HepG2 (cell line): ENCODE measurements around the gene HECA. TPM values are rescaled to one million over a fixed set of nuclear protein-coding genes. Genes with fewer than 3 reads are reported as not detected.

Experiments used
- AKAP8 ChIP-seq: sonication (generic); formaldehyde crosslinking; IDR thresholded peaks from 2 replicates; pipeline ENCODE4 v1.5.1; 2020; ENCODE audit warnings: mild to moderate bottlenecking, missing genetic modification reagents
- HDAC6 ChIP-seq: fragments of 200-600 bp; sonication (generic); IDR thresholded peaks from 2 replicates; pipeline ENCODE4 v1.7.0; 2017; ENCODE audit warnings: mild to moderate bottlenecking, antibody characterized with exemption, low read length, low read depth
- HES4 ChIP-seq: sonication (generic); formaldehyde crosslinking; IDR thresholded peaks from 2 replicates; pipeline ENCODE4 v1.9.0; 2021; ENCODE audit warnings: mild to moderate bottlenecking, missing genetic modification reagents, borderline replicate concordance
- HNRNPH1 ChIP-seq: fragments of 200-400 bp; formaldehyde crosslinking; optimal IDR thresholded peaks from 2 replicates; pipeline ENCODE3; 2017; ENCODE audit warnings: mild to moderate bottlenecking, low read depth, low read length
- JUND ChIP-seq: sonication (generic); formaldehyde crosslinking; IDR thresholded peaks from 2 replicates; pipeline ENCODE4 v1.8.0; 2022; ENCODE audit warnings: mild to moderate bottlenecking, missing genetic modification reagents
- KLF15 ChIP-seq: sonication (generic); formaldehyde crosslinking; IDR thresholded peaks from 2 replicates; pipeline ENCODE4 v1.8.1; 2023; ENCODE audit warnings: borderline replicate concordance, mild to moderate bottlenecking, inconsistent platforms, missing genetic modification reagents, mixed read lengths
- KMT2A ChIP-seq: sonication (generic); formaldehyde crosslinking; IDR thresholded peaks from 2 replicates; pipeline ENCODE4 v1.4.0; 2020; ENCODE audit warnings: missing genetic modification reagents
- MED13 ChIP-seq: sonication (generic); formaldehyde crosslinking; IDR thresholded peaks from 2 replicates; pipeline ENCODE4 v1.5.0; 2020; ENCODE audit warnings: missing genetic modification reagents
- NFE2L1 ChIP-seq: sonication (generic); formaldehyde crosslinking; IDR thresholded peaks from 2 replicates; pipeline ENCODE4 v1.4.0; 2020; ENCODE audit warnings: missing genetic modification reagents, mild to moderate bottlenecking, borderline replicate concordance
- NFKBIZ ChIP-seq: IDR thresholded peaks from 2 replicates; pipeline ENCODE4 v1.6.1; 2018; ENCODE audit warnings: missing genetic modification reagents, missing compliant biosample characterization
- RFX3 ChIP-seq: IDR thresholded peaks from 2 replicates; pipeline ENCODE4 v1.6.1; 2016; ENCODE audit warnings: missing biosample characterization, missing genetic modification reagents
- ZC3H13 ChIP-seq: sonication (generic); formaldehyde crosslinking; IDR thresholded peaks from 2 replicates; pipeline ENCODE4 v1.8.1; 2023; ENCODE audit warnings: mild to moderate bottlenecking, missing genetic modification reagents, moderate library complexity
- ZFP90 ChIP-seq: sonication (generic); formaldehyde crosslinking; IDR thresholded peaks from 2 replicates; pipeline ENCODE4 v1.8.0; 2022; ENCODE audit warnings: missing genetic modification reagents, mild to moderate bottlenecking, inconsistent platforms, borderline replicate concordance
- ZNF121 ChIP-seq: sonication (generic); formaldehyde crosslinking; IDR thresholded peaks from 2 replicates; pipeline ENCODE4 v1.5.0; 2020; ENCODE audit warnings: mild to moderate bottlenecking, missing genetic modification reagents
- ZNF251 ChIP-seq: sonication (generic); formaldehyde crosslinking; IDR thresholded peaks from 2 replicates; pipeline ENCODE4 v1.9.0; 2021; ENCODE audit warnings: mild to moderate bottlenecking, missing genetic modification reagents
- ZNF572 ChIP-seq: sonication (generic); formaldehyde crosslinking; IDR thresholded peaks from 2 replicates; pipeline ENCODE4 v1.5.1; 2020; ENCODE audit warnings: mild to moderate bottlenecking, missing genetic modification reagents
- polyA plus RNA-seq, 8 experiments: library from polyadenylated mRNA; depleted of rRNA in 3 of 8; stranded (reverse) in 7 of 8; unstranded in 1 of 8; fragments of >200 nt; fragmentation: Illumina TruSeq in 4 of 8; extraction: Trizol in 4 of 8; gene quantifications; 2 replicates each; pipeline versions ENCODE4 v1.2.1 to v1.2.3, GENCODE V29; 2011 to 2016; ENCODE audit warnings: low read depth in 4 of 8, missing spikeins in 1 of 8, mixed read lengths in 1 of 8; ENCODE audit not compliant: insufficient read depth in 1 of 8
- total RNA-seq, 5 experiments: library from RNA; depleted of rRNA; stranded (reverse); fragments of >200 nt; fragmentation: Illumina TruSeq; extraction: Trizol; gene quantifications; 2 replicates each; pipeline ENCODE4 v1.2.3, GENCODE V29; 2016; ENCODE audit warnings: low read depth in 1 of 5
- TF ChIP-seq, protein P1 (sequence below): sonication (generic); formaldehyde crosslinking; conservative IDR thresholded peaks from 2 replicates; pipeline ENCODE4 v1.8.1; 2023; ENCODE audit warnings: missing genetic modification reagents
- TF ChIP-seq, protein P2 (sequence below): sonication (generic); formaldehyde crosslinking; IDR thresholded peaks from 2 replicates; pipeline ENCODE4 v1.5.1; 2020; ENCODE audit warnings: missing genetic modification reagents, mild to moderate bottlenecking, borderline replicate concordance
- TF ChIP-seq, protein P3 (sequence below): sonication (generic); formaldehyde crosslinking; IDR thresholded peaks from 2 replicates; pipeline ENCODE4 v1.4.0; 2020; ENCODE audit warnings: low read depth, missing genetic modification reagents
- TF ChIP-seq, protein P4 (sequence below): sonication (generic); formaldehyde crosslinking; IDR thresholded peaks from 2 replicates; pipeline ENCODE4 v1.5.0; 2020; ENCODE audit warnings: mild to moderate bottlenecking, missing genetic modification reagents

The HECA gene
- total and polyA plus RNA-seq, 2 of the 13 experiments (the other 11 are each of a cell fraction or from before 2014, with no cell fraction given), result 0.18 to 0.49 TPM

DNA sequence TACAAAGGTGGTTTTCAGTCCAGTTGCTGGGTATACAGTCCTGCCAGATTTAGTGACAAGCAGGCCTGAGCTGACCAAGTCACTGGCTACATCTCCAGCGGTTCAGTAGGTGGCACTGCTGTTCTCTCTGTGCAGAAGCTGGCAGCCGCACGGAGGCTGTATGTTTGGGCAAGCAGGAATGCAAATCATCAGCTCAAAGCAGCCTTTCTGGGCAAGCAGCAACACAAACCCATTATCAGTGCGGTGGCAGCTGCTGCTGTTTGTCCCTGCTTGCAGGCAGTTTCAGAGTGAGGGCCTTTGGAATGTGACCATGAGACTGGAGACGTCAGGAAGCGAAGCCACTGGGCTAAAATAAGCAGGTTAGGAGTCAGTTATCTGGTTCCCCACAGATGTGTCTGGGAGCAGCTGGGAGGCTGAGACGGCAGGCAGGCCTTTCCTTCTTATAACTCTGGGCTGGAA is 84.4 kb downstream of the HECA start (continued):
- TF ChIP-seq, protein P1, sequence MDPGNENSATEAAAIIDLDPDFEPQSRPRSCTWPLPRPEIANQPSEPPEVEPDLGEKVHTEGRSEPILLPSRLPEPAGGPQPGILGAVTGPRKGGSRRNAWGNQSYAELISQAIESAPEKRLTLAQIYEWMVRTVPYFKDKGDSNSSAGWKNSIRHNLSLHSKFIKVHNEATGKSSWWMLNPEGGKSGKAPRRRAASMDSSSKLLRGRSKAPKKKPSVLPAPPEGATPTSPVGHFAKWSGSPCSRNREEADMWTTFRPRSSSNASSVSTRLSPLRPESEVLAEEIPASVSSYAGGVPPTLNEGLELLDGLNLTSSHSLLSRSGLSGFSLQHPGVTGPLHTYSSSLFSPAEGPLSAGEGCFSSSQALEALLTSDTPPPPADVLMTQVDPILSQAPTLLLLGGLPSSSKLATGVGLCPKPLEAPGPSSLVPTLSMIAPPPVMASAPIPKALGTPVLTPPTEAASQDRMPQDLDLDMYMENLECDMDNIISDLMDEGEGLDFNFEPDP (CRISPR knock-in tag), result no peak
- no peak for TF ChIP-seq ZC3H13
- TF ChIP-seq HDAC6, result no peak
- TF ChIP-seq, protein P2, sequence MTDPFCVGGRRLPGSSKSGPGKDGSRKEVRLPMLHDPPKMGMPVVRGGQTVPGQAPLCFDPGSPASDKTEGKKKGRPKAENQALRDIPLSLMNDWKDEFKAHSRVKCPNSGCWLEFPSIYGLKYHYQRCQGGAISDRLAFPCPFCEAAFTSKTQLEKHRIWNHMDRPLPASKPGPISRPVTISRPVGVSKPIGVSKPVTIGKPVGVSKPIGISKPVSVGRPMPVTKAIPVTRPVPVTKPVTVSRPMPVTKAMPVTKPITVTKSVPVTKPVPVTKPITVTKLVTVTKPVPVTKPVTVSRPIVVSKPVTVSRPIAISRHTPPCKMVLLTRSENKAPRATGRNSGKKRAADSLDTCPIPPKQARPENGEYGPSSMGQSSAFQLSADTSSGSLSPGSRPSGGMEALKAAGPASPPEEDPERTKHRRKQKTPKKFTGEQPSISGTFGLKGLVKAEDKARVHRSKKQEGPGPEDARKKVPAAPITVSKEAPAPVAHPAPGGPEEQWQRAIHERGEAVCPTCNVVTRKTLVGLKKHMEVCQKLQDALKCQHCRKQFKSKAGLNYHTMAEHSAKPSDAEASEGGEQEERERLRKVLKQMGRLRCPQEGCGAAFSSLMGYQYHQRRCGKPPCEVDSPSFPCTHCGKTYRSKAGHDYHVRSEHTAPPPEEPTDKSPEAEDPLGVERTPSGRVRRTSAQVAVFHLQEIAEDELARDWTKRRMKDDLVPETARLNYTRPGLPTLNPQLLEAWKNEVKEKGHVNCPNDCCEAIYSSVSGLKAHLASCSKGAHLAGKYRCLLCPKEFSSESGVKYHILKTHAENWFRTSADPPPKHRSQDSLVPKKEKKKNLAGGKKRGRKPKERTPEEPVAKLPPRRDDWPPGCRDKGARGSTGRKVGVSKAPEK (CRISPR knock-in tag), result no peak; the same call in 1 of the 2 replicates
- no peak for TF ChIP-seq ZNF121
- no peak for TF ChIP-seq RFX3 (CRISPR knock-in tag)
- TF ChIP-seq, protein P3, sequence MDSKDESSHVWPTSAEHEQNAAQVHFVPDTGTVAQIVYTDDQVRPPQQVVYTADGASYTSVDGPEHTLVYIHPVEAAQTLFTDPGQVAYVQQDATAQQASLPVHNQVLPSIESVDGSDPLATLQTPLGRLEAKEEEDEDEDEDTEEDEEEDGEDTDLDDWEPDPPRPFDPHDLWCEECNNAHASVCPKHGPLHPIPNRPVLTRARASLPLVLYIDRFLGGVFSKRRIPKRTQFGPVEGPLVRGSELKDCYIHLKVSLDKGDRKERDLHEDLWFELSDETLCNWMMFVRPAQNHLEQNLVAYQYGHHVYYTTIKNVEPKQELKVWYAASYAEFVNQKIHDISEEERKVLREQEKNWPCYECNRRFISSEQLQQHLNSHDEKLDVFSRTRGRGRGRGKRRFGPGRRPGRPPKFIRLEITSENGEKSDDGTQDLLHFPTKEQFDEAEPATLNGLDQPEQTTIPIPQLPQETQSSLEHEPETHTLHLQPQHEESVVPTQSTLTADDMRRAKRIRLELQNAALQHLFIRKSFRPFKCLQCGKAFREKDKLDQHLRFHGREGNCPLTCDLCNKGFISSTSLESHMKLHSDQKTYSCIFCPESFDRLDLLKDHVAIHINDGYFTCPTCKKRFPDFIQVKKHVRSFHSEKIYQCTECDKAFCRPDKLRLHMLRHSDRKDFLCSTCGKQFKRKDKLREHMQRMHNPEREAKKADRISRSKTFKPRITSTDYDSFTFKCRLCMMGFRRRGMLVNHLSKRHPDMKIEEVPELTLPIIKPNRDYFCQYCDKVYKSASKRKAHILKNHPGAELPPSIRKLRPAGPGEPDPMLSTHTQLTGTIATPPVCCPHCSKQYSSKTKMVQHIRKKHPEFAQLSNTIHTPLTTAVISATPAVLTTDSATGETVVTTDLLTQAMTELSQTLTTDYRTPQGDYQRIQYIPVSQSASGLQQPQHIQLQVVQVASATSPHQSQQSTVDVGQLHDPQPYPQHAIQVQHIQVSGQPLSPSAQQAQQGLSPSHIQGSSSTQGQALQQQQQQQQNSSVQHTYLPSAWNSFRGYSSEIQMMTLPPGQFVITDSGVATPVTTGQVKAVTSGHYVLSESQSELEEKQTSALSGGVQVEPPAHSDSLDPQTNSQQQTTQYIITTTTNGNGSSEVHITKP (CRISPR knock-in tag), result no peak
- TF ChIP-seq ZNF572 (CRISPR knock-in tag), result 0 out of 2 replicates have a peak, but pooled peaks have one; percentile 62
- no peak for TF ChIP-seq HES4 (CRISPR knock-in tag)
- no peak for TF ChIP-seq AKAP8 (CRISPR knock-in tag)
- TF ChIP-seq JUND, result no peak
- no peak for TF ChIP-seq MED13
- TF ChIP-seq KLF15 (CRISPR knock-in tag), result no peak
- TF ChIP-seq NFKBIZ, result 0 out of 2 replicates have a peak, but pooled peaks have one; percentile 43
- no peak for TF ChIP-seq NFE2L1 (CRISPR knock-in tag)
- TF ChIP-seq HNRNPH1, result no peak
- no peak for TF ChIP-seq ZNF251
- TF ChIP-seq KMT2A, result 0 out of 2 replicates have a peak, but pooled peaks have one; percentile 26
- no peak for TF ChIP-seq ZFP90 (CRISPR knock-in tag)
- TF ChIP-seq, protein P4, sequence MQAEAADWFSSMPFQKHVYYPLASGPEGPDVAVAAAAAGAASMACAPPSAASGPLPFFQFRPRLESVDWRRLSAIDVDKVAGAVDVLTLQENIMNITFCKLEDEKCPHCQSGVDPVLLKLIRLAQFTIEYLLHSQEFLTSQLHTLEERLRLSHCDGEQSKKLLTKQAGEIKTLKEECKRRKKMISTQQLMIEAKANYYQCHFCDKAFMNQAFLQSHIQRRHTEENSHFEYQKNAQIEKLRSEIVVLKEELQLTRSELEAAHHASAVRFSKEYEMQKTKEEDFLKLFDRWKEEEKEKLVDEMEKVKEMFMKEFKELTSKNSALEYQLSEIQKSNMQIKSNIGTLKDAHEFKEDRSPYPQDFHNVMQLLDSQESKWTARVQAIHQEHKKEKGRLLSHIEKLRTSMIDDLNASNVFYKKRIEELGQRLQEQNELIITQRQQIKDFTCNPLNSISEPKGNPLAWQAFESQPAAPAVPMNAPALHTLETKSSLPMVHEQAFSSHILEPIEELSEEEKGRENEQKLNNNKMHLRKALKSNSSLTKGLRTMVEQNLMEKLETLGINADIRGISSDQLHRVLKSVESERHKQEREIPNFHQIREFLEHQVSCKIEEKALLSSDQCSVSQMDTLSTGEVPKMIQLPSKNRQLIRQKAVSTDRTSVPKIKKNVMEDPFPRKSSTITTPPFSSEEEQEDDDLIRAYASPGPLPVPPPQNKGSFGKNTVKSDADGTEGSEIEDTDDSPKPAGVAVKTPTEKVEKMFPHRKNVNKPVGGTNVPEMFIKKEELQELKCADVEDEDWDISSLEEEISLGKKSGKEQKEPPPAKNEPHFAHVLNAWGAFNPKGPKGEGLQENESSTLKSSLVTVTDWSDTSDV (CRISPR knock-in tag), result no peak
